GM21515 (cell line): Measurements from ENCODE around the gene LSM7.

ENCODE experiments used
- ATAC-seq: cut with Tn5 transposase; IDR thresholded peaks from one replicate; pipeline ENCODE4 v1.9.1; 2021; ENCODE audit not compliant: unreplicated experiment

LSM7 gene

DNA sequence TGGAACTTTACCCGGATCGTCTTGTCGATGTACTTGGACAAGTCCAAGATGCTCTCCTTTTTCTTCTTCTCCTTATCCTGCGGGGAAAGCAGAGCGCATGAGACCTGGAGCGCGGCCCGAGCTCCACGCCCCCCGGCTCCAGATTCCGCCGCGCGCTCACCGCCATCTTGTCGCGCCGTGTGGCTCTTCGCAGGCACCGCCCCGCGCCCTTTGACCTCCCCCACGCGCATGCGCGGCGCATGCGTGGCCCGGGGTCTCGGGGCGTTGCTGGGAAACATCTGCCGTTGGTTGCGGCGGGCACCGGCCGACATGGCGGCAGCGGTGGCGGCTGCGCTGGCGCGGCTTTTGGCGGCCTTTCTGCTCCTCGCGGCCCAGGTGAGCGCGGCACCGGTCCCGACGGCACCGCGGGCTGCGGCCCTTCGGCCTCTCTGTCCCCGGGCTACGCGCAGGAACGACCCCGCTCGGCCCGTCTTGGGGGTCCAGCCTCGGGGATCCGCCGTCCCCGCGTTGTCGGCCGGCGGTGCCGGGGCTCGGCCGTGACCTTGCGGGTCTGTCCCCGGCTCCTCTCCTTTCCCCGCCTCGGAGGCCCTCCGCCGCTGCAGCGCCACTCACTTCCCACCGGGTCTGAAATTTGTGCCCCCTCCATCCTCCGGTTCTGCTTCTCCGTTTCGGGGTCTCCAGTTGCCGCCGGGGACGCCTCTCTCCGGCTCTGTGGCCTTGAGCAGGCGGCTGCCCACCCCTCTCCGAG lies at the start of gene LSM7, which contains the start of gene SPPL2B:
Gene LSM7, minus strand, starts transcription at position 186 of the 748 bp plus-strand sequence. Its CDS starts 20 bp downstream, at position 166.
Gene SPPL2B, plus strand, starts transcription at position 284 of the 748 bp plus-strand sequence. Its CDS starts 26 bp downstream, at position 310.
- ATAC-seq = peak; percentile 56

DNA sequence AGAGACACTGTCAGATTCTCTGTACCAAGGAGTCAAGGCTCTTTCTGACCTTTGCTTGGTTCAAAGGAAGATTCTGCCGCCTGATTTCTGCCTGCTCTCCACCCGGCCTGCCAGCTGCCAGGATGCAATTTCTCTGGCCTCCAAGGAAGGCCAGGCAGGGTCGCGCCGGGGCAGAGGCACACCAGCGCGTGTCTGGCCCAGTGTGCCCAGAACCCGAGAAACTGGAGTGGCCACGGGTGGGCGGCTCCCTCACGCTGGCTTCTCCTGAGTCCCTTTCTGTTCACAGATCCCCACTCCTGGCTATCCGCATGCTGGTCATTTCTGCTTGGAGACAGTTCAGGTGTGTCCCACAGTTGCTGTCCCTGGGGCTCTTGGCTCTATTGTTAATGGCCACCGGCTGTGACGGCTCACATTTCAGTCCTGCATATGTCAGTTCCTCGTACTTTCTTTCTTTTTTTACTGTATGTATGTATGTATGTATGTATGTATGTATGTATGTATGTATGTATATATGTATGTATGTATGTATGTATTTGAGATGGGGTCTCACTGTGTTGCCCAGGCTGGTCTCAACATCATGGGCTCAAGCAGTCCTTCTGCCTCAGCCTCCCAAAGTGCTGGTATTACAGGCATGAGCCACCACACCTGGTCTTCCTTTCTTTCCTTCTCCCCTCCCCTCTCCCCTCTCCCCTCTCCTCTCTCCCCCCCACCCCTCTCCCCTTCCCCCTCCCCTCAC lies 48.6 kb upstream of the LSM7 start:
- no peak for ATAC-seq

DNA sequence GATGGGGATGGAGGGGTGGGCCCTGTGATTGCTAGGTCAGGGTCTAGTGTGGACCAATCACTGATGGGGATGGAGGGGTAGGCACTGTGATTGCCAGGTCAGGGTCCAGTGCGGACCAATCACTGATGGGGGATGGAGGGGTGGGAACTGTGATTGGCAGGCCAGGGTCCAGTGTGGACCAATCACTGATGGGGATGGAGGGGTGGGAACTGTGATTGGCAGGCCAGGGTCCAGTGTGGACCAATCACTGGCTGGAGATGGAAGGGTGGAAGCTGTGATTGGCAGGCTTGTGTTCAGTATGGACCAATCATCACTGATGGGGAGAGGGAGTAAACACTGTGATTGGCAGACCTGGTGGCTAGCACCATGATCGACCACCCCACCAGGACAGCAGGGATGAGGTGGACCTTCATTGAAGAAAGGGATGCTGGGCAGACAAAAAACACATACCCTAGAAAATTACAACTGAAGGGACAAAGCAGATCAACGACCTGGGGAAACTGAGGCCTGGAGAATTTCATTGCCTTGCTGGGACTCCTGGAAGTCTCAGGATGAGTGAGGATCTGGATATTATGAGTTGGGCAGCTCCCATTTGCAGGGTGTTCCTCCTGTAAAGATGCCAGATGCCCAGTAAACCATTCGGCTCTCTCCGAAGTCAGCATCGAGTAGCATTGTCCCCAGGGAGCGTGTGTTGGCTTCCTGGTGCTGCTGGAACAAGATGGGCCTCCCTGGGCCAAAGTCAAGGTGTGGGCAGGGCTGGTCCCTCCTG lies 47.2 kb upstream of the LSM7 start:
- no peak for ATAC-seq

DNA sequence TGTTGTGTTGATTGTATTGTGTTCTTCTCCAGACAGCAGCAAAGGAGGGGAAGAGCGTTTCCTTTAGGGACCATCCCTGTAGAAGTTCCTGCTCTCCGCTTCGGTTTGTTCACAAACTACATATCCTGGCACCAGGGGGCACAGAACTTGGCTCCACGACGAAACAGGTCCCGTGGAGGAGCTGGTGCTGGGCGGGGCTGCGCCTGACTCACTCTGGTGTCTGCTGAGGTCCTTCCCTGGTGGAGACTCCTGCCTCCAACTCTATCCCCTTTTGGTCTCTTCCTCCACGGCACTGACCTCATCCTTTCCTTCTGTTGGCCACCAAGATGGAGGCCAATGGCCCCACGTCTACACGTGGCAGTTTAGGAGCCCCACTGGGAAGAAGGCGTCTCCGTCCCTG lies 46.4 kb upstream of the LSM7 start:
- no peak for ATAC-seq

DNA sequence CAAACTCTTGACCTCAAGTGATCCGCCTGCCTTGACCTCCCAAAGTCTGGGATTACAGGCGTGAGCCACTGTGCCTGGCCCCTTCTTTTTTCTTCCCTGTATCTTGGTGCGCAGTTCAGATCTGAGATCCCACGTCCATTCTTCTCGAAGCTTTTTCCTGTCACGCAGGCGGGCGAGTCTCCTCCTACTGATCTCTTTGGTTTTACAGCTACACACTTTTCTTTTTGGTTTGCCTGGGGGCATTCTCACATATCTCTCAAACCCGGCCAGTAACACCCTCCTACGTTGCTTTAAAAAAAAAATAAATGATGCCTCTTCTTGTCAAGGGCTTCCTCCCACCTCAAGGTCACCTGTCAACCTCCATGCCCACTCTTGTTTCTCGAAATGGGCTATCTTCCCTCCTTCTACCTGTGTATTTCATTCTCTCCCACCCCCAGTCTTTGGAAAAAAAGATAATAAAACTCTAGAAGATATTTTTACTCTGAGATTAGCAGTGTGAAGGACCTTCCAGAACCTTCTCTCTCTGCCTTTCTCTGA lies 43.8 kb upstream of the LSM7 start:
- ATAC-seq = no peak

DNA sequence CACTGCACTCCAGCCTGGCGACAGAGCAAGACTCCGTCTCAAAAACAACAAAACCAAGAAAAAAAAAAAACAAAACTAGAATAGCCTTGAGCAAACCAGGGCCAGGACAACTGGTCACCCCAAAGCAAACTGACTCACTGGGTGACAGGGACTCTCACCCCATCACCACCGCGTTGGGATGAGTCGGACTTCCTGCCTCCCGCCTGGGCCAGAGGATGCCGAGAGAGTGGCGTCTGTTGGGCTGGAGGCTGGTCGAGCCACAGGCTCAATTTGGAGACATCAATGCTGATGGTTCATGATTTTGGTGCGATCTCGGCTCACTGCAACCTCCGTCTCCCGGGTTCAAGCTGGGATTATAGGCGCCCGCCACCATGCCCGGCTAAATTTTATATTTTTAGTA lies 43.3 kb upstream of the LSM7 start:
- ATAC-seq = no peak

DNA sequence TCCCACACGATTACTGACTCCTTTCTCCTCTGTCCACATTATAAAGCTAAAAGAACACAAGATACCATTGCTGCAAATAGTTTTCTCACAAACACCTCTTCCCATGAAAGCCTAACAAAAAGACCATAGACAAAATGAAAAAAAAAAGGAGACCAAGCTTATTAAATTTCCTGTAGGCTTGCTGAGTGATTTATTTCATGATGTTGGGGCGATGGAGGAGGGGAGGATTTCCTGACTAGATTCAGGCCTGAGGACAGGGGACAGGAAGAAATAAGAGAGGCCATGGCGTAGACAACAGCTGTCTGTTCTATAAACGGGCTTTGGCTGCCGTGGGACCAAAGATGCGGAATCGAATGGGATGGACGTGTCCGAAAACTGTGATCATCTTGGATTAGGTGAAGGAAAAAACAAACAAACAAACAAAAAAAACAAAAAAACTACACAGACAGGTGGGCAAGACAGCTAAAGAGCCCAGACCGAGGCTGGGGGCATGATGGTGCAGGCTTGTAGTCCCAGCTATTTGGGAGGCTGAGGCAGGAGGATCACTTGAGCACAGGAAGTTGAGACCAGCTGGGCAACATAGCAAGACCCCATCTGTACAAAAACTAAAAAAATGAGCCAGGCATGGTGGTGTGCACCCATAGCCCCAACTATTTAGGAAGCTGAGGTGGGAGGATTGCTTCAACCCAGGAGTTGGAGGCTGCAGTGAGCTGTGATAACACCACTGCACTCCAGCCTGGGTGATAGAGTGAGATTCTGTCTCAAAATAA lies 37.0 kb upstream of the LSM7 start:
- ATAC-seq = no peak

DNA sequence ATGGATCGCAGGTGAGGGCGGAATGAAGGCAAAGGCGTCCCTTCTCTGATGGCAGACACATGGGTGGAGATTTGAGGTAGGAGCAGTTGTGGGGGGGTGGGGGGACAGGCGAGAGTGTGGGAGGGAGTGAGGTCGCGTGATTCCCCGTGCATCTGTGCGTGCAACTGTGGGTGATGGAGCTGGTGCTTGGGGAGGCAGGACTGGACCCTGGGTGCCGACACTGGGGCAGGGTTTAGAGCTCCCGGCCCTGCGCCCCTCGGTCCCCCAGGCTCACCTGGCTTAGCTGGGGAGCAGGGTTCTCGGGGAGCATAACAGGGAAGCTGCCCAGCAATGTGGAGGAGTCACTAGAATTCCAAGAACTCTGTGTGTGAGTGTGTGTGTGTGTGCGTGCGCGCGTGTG lies 35.0 kb upstream of the LSM7 start:
- no peak for ATAC-seq

DNA sequence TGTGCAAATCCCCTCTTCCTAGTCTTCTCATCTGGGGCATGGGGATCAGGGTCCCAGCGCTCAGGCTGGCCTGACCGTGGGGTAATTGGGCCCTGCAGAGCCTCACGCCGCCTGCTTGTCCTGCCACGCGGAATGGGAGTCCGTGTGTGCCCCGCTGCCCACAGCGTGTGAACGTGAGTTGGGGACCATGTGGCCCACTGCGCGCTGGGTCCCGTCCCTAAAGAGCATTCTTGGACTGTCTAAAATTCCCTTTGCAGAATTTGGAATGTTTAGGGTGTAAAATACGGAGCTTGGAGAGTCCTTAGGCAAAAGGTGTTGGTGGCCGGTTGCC lies 34.5 kb upstream of the LSM7 start:
- ATAC-seq = no peak

DNA sequence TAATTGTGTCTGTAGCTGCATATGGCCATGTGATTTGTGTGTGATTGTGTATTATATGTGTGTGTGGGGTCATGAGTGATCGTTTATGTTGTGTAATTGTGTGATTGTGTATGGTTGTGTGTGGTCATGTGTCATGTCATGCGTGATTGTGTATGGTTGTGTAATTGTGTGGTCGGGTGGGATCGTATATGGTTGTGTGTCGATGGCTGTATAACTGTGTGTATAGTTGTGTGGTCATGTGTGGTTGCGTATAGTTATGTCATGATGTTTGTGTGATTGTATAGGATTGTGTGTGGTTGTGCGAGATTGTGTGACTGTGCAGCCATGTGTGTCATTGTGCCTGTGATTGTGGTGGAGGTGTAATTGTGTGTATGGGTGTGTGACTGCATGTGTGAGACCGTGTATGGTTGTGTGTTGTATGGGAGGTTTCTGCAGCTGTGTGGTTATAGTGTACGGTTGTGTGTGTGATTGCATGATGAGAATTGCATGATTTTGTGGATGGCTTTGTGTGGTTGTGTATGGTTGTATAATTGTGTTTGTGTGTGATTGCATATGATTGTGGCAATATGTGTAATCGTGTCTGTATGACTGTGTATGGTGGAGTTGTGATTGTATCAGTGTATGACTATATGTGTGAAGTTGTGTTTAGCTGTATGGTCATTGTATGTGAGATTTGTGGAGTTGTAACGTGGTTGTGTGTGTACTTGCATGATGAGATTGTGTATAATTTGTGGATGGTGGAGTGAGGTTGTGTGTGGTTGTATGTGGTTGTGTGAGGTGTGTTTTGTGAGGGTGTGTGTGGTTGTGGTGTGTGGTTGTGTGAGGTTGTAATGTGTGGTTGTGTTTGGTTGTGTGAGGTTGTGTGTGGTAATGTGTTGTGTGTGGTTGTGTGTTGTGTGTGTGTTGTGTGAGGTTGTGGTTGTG lies 33.9 kb upstream of the LSM7 start:
- ATAC-seq = no peak

DNA sequence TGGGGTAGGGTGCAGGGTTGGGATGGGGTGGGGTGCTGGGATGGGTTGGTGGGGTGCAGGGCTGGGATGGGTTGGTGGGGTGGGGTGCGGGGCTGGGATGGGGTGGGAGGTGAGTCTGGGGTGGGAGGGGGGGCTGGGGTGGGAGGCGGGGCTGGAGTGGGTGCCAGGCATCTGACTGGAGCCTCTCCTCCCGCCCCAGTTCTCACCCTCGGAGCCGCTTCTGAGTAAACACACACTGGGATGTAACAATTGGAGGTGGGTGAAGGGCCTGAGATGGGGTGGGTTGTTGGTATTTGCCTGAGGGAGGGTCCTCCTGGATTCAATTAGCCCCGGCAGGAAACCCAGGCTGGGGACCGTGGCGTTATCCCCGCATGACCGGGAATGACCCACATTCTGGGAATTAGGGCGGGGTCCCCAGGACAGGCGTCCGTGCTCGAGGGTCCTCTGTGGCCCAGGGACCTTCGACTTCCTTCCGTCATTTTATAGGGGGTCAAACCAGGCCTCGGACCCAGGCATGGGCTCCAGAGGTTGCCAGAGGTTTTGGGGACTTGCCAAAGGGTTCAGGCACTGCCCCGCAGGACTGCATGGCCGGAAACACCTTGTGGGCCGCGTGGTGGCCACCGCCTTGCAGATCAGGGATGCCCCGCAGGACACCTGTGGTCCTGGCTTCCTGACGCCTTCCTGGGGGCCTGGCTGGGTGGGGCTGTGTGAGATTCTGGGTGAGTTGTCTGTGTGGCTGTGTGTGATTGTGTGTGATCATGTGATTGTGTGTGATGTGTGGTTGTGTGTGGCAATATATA lies 33.1 kb upstream of the LSM7 start:
- no peak for ATAC-seq

DNA sequence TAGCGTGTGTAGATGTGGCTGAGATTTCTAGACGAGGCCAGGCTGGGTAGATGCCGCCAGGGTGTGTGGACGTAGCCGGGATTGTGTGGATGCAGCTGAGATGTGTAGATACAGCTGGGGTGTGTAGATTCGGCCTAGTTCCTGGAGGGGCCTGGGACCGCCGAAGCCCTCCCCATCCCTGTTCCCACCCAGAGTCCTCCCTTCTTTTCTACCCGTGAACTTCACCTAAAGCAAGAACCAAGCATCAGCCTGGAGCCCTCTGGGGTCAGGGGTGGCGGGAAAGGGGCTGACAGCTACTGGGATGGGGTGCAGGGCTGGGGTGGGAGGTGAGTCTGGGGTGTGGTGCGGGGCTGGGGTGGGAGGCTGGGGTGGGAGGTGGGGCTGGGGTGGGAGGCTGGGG lies 32.4 kb upstream of the LSM7 start:
- no peak for ATAC-seq

DNA sequence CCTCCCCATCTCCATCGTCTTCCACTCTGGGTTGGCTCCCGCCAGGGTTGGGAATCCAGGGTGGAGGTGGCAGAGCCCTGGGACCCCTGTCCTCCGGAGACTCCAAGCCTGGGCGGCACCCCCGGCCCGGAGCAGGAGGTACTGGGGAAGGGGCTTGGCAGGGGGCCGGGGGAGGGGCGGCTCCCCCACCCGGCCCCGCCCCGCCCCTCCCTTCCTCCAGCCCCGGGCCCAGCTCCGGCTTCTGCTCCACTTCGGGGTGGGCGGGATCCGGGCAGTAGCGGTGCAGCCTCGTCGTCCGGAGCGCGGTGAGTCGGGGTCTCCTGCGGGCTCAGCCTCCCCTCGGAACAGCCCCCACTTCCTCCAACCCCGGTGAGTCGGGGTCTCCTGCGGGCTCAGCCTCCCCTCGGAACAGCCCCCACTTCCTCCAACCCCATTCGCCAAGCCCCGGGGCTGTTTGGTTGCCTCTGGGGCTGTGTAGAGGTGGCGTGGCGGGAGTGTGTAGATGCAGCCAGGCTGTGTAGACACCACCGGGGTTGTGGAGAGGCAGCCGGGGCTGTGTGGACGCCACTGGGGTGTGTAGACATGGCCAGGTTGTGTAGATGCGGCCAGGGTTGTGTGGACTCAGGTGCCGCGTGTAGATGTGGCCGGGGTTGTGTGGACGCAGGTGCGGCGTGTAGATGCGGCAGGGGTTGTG lies 31.8 kb upstream of the LSM7 start, which contains the start of gene TMPRSS9:
Gene TMPRSS9, plus strand, starts transcription at position 274 of the 694 bp plus-strand sequence. CDS start 29,521 bp downstream, outside the sequence.
- ATAC-seq = no peak

DNA sequence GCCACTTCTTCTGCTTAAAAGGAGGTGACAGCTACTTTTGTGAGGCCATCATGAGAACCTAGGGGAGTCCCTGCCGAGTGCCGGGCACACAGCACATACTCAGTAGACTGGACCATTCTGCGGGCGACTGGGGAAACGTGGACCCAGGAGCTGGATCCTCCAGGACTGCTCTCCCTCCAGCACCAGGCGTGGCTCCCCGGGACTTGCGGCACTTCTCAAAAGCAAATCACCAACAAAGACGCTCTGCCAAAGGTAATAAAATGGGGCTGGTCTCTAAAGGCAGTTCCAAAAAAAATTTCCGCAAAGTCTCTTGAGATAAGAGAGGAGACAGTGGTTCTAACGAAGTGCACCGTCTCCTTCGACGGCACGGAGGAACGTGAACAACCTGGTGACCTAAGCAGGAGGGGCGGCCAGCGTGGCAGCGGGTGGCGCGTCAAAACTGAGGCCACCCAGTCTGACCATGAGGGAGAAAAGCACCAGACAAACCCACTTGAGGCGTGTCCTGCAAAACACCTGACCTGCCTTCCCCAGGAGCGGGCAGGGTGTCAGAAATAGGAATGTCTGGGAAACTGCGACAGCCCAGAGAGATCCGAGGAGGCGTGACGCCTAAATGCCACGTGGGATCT lies 30.3 kb upstream of the LSM7 start:
- no peak for ATAC-seq

DNA sequence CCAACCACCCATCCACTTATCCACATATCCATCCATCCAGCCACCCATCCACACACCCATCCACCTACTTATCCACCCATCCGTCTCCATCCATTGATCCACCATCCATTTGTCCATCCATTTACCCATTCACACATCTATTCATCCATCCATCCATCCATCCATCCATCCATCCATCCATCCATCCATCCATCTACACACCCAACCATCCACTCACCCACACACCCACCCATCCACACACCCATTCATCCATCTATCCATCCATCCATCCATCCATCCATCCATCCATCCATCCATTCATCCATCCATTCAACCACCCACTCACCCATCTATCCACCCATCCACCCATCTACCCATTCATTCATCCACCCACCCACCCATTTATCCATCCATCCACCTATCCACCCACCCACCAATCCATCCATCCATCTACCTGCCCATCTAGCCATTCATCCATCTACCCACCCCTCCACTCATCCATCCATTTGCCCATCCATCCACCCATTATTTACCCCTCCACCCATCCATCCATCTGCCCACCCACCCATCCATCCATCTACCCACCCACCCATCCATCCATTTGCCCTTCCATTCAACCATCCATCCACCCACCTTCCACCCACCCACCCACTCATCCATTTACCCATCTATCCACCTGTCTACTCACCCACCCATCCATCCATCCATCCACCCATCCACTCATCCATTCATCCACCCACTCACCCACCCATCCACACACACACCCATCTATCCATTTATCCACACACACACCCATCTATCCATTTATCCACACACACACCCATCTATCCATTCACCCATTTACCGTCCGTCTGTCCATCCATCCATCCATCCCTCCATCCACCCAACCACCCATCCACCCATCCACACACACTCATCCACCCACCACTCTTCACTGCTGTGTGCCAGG lies 29.2 kb upstream of the LSM7 start:
- ATAC-seq = no peak

DNA sequence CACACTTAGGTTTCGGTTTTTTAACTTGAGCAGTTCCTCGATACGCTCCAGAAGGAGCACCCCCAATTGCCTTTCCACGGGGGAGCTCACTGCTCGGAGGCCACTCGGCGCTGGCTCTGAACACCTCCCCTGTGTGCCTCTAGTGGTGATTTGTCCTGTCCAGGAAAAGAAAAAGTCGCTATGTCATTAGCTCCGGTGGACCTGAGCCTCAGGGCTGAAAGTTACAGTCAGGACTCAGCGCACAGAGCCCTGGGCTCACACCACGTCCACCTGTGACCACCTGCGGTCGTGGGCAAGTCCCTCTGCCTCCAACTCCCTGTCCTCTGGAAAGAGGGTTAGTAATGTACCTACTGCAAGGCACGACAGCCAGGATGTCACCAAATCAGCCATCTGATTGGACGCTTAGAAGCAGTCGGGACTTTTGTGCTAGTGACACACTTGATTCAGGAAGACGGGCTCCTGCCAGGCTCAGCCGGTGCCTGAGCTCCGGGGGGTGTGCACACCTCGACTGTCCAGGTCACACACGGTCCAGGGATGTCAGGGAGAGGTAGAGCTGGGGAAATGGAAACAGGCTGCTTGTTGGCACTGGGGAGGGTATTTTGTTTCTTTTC lies 27.8 kb upstream of the LSM7 start:
- no peak for ATAC-seq
